Upper lobe of left lung (tissue), 6 donors: ENCODE data around the gene TAAR8. TPM values are rescaled to one million over a fixed set of nuclear protein-coding genes. Genes with fewer than 3 reads are reported as not detected.
"Not testable (repeated sequence)": the region's sequence is repeated elsewhere in the genome, so short reads cannot be mapped to it uniquely, and the experiment has no call there.

Experiments
- ATAC-seq, 2 donors: fragments of 200-7000 bp; cut with Tn5 transposase; one replicate each; pipeline ENCODE4 v1.9.1; 2022; ENCODE audit warnings: mild to moderate bottlenecking in 2 of 2, moderate library complexity in 2 of 2; ENCODE audit not compliant: low FRiP score in 2 of 2
- DNase-seq, 2 donors: peaks; one replicate each; pipeline ENCODE4 v3.0.0-alpha.2; 2019 to 2020
- H3K27ac ChIP-seq, 4 donors: fragments of 200-600 bp; sonication (generic); one replicate each; pipeline ENCODE4 v1.5.1; 2016 to 2019
- H3K27me3 ChIP-seq, 4 donors: fragments of 200-600 bp; sonication (generic); one replicate each; pipeline ENCODE4 v1.5.1; 2017 to 2019
- H3K36me3 ChIP-seq, 4 donors: fragments of 200-600 bp; sonication (generic); one replicate each; pipeline ENCODE4 v1.5.1; 2016 to 2019
- H3K4me1 ChIP-seq, 4 donors: fragments of 200-600 bp; sonication (generic); one replicate each; pipeline ENCODE4 v1.5.1; 2018 to 2019
- H3K4me3 ChIP-seq, 4 donors: fragments of 200-600 bp; sonication (generic); one replicate each; pipeline ENCODE4 v1.5.1; 2017 to 2019; ENCODE audit warnings: mild to moderate bottlenecking in 2 of 4, moderate library complexity in 1 of 4
- H3K9me3 ChIP-seq, 4 donors: fragments of 200-600 bp; sonication (generic); one replicate each; pipeline ENCODE4 v1.5.1; 2018 to 2019
- CTCF ChIP-seq, 6 experiments: fragments of 450-650 bp in 4 of 6; fragments of 200-600 bp in 2 of 6; sonication (generic) in 2 of 6; IDR thresholded peaks; one replicate each; pipeline ENCODE4 v1.5.1; 2016 to 2019; ENCODE audit warnings: antibody characterized with exemption in 6 of 6
- EP300 ChIP-seq, 4 donors: sonication (generic); formaldehyde crosslinking; IDR thresholded peaks; one replicate each; pipeline ENCODE4 v1.5.1; 2017; ENCODE audit warnings: antibody characterized with exemption in 4 of 4, control low read depth in 2 of 4
- POLR2A ChIP-seq, 4 donors: fragments of 450-650 bp; IDR thresholded peaks; one replicate each; pipeline ENCODE4 v1.5.1; 2016 to 2017; ENCODE audit warnings: antibody characterized with exemption in 4 of 4, mild to moderate bottlenecking in 2 of 4
- POLR2AphosphoS5 ChIP-seq, 2 donors: sonication (generic); formaldehyde crosslinking; IDR thresholded peaks; one replicate each; pipeline ENCODE4 v1.5.1; 2017; ENCODE audit warnings: antibody characterized with exemption in 2 of 2
- WGBS, 2 donors: methylation state at CpG; one replicate each; pipeline ENCODE4 v1.1.5; 2017 to 2018; 5-methylcytosine and 5-hydroxymethylcytosine counted together
- small RNA-seq, 4 donors: library from RNA; depleted of rRNA; stranded (forward); fragments of <200 nt; gene quantifications; one replicate each; pipeline ENCODE3, GENCODE V24; 2016
- total RNA-seq, 6 donors: library from RNA; depleted of rRNA in 4 of 6; stranded (reverse); fragments of >200 nt in 4 of 6; gene quantifications; one replicate each; pipeline versions ENCODE4 v1.1.0 to v1.2.1, GENCODE V29; 2016 to 2021
- donor health status: DM: no; HTN: no; CAD: no; lungs with moderate emphysema.
- donor health status: DM: no; HTN: yes; CAD: no; lungs with severe emphysema.

TAAR8 gene
- total RNA-seq, 6 donors from 2014 or later, result not detected

DNA sequence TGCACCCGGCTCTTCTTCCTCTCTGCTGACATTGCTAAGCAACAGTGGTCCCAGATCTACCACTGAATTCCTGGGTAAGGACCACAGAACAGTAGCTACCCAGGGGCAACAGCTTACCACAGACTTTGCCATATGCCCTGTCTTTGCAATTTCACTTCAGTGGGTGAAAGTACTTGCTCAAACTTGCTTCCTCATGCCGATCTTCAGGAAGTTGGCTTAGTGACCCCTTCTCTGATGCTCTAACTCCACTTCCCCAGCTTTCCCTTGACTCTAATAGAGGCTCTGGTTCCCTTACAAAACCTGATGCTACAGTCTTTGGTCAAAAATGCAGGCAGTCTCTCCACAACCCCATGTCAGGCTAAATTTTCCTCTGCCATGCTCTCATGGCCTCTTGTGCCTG lies 40.4 kb downstream of the TAAR8 start:
- Histone ChIP-seq H3K4me3 (no peak overlapping the region), H3K9me3 (no peaks in the 10 kb centered on the region), H3K4me1 (no peaks in the 10 kb centered on the region), H3K27ac (no peak overlapping the region), H3K27me3 (no peaks in the 10 kb centered on the region), H3K36me3 (no peaks in the 10 kb centered on the region)
- TF ChIP-seq EP300 (IDR thresholded peaks at IDR 0.05), result no peak
- TF ChIP-seq POLR2A (IDR thresholded peaks at IDR 0.05), result no peak
- no peak for TF ChIP-seq POLR2AphosphoS5 (IDR thresholded peaks at IDR 0.05)
- TF ChIP-seq CTCF (IDR thresholded peaks at IDR 0.05), result no peak
- WGBS, 2 donors, result 47 to 56% methylated on average over 2 of the region's 2 CpGs
- peak in 1 of 2 donors; percentile 48 for ATAC-seq
- DNase-seq, result no peak

- H3K4me3 ChIP-seq, result no peak overlapping the region
- H3K27me3 ChIP-seq, result no peaks in the 10 kb centered on the region
- H3K9me3 ChIP-seq, result no peaks in the 10 kb centered on the region
- DNase-seq, result no peak
- no peak overlapping the region for H3K27ac ChIP-seq
- H3K4me1 ChIP-seq, result no peaks in the 10 kb centered on the region
- no peaks in the 10 kb centered on the region for H3K36me3 ChIP-seq
- WGBS, 2 donors, result 65 to 90% methylated on average over 6 of the region's 6 CpGs
- no peak for TF ChIP-seq POLR2A (IDR thresholded peaks at IDR 0.05)
- ATAC-seq, result no peak
These were observed 43.7 kb downstream of the TAAR8 start for GRCh38 chr6:132596201-132596600.

DNA sequence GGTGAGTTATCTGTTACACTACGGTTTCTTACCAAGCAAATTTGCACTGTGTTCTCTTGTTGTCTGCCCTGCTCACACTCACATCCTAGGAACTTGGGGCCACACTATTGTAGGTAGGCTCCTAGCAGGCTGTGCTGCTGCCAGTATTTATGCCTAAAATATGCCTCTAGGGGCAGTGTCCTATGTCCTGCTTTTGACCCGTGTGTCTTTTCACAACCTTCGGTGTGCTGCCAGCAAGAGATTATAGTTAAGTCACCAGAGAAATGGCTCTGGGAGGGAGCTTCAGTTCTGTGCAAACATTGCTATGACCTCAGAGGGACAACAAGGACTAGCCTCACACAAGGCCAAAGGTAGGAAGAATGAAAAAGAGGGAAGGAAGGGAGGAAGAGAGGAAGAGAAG lies 46.0 kb downstream of the TAAR8 start:
- no peaks in the 10 kb centered on the region for H3K27me3 ChIP-seq
- 42 to 49% methylated on average over 3 of the region's 3 CpGs for WGBS, 2 donors
- H3K9me3 ChIP-seq, result no peaks in the 10 kb centered on the region
- DNase-seq (no peak), ATAC-seq (peak in 1 of 2 donors; percentile 43)
- no peak overlapping the region for H3K27ac ChIP-seq
- H3K36me3 ChIP-seq, result no peaks in the 10 kb centered on the region
- H3K4me3 ChIP-seq, result no peak overlapping the region
- TF ChIP-seq POLR2AphosphoS5 (IDR thresholded peaks at IDR 0.05) (no peak), CTCF (IDR thresholded peaks at IDR 0.05) (no peak), EP300 (IDR thresholded peaks at IDR 0.05) (no peak), POLR2A (IDR thresholded peaks at IDR 0.05) (no peak)
- no peaks in the 10 kb centered on the region for H3K4me1 ChIP-seq

DNA sequence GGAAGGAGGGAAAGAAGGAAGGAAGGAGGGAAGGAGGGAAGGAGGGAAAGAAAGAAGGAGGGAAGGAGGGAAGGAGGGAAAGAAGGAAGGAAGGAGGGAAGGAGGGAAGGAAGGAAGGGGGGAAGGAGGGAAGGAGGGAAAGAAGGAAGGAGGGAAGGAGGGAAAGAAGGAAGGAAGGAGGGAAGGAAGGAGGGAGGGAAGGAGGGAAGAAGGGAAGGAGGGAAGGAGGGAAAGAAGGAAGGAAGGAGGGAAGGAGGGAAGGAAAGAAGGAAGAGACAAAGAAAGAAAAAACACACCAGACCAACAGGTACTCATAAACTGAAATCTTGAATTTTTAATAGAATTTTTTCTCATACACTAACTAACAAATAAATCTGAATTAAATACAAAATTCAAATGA lies 48.4 kb downstream of the TAAR8 start:
- H3K9me3 ChIP-seq, H3K36me3 ChIP-seq, H3K4me3 ChIP-seq, H3K27ac ChIP-seq, H3K4me1 ChIP-seq, H3K27me3 ChIP-seq, ATAC-seq, DNase-seq: not testable (repeated sequence)

Small RNA genes lying within 50 kb of the gene (small RNA-seq; reads per million reads assigned to genes)
- 0 reads per million in 4 donors for gene TAAR7P

Other genes starting within 250 kb of the TAAR8 start
- 10 to 100 TPM in 4 of 6 donors, 1 to 10 TPM in 2; 3.5 to 24.4 (median 11.0) TPM for gene MOXD1, start 151.2 kb upstream of the TAAR8 start, total RNA-seq
- 10 to 100 TPM; 23.2 to 86.6 (median 44.8) TPM for gene STX7, start 39.6 kb upstream of the TAAR8 start, total RNA-seq
- not detected for gene TAAR9, start 14.4 kb upstream of the TAAR8 start, total RNA-seq
- gene TAAR6, start 17.6 kb downstream of the TAAR8 start, total RNA-seq, result not detected
- not detected for gene TAAR5, start 37.1 kb downstream of the TAAR8 start, total RNA-seq
- gene TAAR2, start 71.6 kb downstream of the TAAR8 start, total RNA-seq, result not detected
- gene TAAR1, start 106.5 kb downstream of the TAAR8 start, total RNA-seq, result not detected
- 1 to 10 TPM in 5 of 6 donors, under 1 TPM in 1; 0.67 to 9.4 (median 4.7) TPM for gene VNN1, start 161.4 kb downstream of the TAAR8 start, total RNA-seq
- 10 to 100 TPM in 5 of 6 donors, 1 to 10 TPM in 1; 5.2 to 29.3 (median 16.9) TPM for gene VNN2, start 205.2 kb downstream of the TAAR8 start, total RNA-seq
- gene SLC18B1, start 246.0 kb downstream of the TAAR8 start, total RNA-seq, result 10 to 100 TPM in 1 of 6 donors, 1 to 10 TPM in 5; 3.6 to 12.0 (median 6.2) TPM